ENCODE results near the gene GPS1. TPM values are rescaled to one million over a fixed set of nuclear protein-coding genes. Genes with fewer than 3 reads are reported as not detected.

Gene GPS1
- total and polyA plus RNA-seq, 2 donors from 2014 or later: 99.3 to 149 TPM

DNA sequence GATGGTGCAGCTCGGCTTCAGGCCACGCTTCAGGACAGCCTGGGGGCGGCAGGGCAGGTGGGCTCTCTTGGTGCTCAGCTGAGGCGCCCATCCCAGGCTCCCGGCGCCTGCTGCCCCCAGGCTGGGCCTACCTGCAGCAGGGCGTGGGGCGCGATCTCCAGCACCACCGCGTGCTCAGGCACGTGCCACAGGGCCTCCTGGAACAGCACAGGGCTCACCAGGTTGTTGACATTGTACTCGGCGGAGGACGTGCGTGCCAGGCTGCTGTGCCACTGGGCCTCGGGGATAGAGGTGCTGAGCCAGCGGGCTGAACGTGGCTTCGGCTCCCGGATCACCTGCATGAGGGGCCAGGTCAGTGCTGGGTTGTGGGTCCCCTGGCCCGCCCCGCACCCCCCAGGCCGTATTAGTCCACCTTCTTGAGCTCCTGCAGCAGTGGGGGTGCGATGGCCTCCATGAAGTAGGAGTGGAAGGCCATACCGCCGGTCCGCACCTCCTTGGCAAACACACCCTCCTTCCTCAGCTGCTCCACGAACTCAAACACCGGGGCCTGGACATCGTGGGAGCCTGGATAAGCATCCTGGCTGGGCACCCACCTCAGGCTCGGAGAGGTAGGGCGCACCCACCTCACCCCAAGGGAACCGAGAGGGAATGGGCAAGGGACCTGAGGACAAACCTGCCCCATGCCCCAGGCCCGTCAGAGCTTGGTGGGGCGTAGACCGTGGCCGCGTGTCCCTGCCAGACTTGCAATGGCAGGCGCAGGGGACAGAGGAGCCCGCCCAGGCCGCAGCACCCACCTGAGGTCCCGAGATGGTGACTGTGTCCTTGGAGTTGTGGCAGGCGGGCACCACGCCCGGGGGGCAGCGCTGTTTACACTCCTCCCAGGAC is 37.4 kb downstream of the GPS1 start:
- Histone ChIP-seq H3K9ac (ENCODE audit: low read length in 3 of 3) (no peak overlapping the region), H3K27me3 (ENCODE audit: control insufficient read depth, insufficient read depth, low read length) (no peaks in the 10 kb centered on the region), H3K27ac (ENCODE audit: low read depth in 2 of 2, low read length in 2 of 2) (no peak overlapping the region), H3K36me3 (ENCODE audit: control insufficient read depth in 2 of 3, insufficient read depth in 3 of 3, low read length in 3 of 3) (peaks cover 0 to 10% (median 2%) of the 10 kb centered on the region in 3 donors), H3K9me3 (ENCODE audit: control insufficient read depth in 2 of 3, insufficient read depth in 1 of 3, low read length in 3 of 3) (no peaks in the 10 kb centered on the region), H3K4me1 (ENCODE audit: control insufficient read depth in 2 of 3, insufficient read depth in 2 of 3, low read depth in 1 of 3, low read length in 3 of 3) (no peaks in the 10 kb centered on the region), H3K4me3 (ENCODE audit: low read length in 3 of 3) (no peak overlapping the region)
- peak in 1 of 5 donors; percentile 68 for DNase-seq
- TF ChIP-seq, protein P1, sequence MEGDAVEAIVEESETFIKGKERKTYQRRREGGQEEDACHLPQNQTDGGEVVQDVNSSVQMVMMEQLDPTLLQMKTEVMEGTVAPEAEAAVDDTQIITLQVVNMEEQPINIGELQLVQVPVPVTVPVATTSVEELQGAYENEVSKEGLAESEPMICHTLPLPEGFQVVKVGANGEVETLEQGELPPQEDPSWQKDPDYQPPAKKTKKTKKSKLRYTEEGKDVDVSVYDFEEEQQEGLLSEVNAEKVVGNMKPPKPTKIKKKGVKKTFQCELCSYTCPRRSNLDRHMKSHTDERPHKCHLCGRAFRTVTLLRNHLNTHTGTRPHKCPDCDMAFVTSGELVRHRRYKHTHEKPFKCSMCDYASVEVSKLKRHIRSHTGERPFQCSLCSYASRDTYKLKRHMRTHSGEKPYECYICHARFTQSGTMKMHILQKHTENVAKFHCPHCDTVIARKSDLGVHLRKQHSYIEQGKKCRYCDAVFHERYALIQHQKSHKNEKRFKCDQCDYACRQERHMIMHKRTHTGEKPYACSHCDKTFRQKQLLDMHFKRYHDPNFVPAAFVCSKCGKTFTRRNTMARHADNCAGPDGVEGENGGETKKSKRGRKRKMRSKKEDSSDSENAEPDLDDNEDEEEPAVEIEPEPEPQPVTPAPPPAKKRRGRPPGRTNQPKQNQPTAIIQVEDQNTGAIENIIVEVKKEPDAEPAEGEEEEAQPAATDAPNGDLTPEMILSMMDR (IDR thresholded peaks at IDR 0.05; ENCODE audit: borderline replicate concordance, extremely low read depth, insufficient read depth): no peak
- no peak for FAIRE-seq
- intact Hi-C loops (cut with DNase I): no loop called here

DNA sequence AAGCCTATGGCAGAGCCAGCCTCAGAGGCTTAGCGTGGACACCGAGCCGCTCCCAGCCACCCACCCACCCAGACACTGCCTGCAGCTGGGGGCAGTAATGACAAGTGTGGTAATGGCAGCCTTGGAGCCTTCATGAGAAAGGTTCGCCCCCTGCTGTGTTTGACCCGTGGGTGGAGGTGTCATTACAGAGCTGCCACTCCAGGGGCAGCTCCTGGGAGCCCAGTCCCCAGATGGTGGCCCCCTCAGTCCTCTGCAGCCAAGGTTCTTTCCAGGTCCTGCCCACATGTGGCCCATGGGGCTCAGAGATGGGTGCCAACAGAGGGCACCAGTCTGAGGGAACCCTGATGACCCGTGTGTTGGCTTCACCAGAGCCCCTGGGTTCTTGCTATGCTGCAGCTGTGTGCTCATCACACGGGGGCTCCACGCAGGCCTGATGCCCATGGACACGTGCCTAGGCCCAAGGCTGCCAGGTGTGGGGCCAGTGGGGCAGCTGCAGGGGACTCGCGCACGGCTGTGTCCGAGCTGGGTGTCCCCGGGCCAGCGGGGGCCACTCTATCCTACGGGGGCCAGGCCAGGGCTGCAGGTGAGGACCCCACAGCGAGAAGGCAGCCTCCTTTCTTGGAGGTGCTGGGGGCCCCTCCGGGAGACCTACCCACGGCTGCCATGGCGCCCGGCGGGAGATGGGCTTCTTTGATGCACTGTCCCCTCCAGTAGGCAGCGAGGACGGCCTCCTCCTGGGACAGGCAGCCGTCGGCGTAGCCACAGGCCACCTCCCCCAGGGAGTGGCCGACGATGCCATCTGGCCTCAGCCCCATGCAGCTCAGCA is 38.2 kb downstream of the GPS1 start:
- Histone ChIP-seq H3K27ac (ENCODE audit: low read depth in 2 of 2, low read length in 2 of 2) (no peak overlapping the region), H3K9me3 (ENCODE audit: control insufficient read depth in 2 of 3, insufficient read depth in 1 of 3, low read length in 3 of 3) (no peaks in the 10 kb centered on the region), H3K4me3 (ENCODE audit: low read length in 3 of 3) (no peak overlapping the region), H3K4me1 (ENCODE audit: control insufficient read depth in 2 of 3, insufficient read depth in 2 of 3, low read depth in 1 of 3, low read length in 3 of 3) (no peaks in the 10 kb centered on the region), H3K9ac (ENCODE audit: low read length in 3 of 3) (no peak overlapping the region), H3K36me3 (ENCODE audit: control insufficient read depth in 2 of 3, insufficient read depth in 3 of 3, low read length in 3 of 3) (peaks cover 0 to 7% (median 2%) of the 10 kb centered on the region in 3 donors), H3K27me3 (ENCODE audit: control insufficient read depth, insufficient read depth, low read length) (no peaks in the 10 kb centered on the region)
- FAIRE-seq: no peak
- intact Hi-C loops (cut with DNase I): no loop called here
- DNase-seq: peak in 1 of 5 donors; percentile 68
- TF ChIP-seq, protein P1 (IDR thresholded peaks at IDR 0.05; ENCODE audit: borderline replicate concordance, extremely low read depth, insufficient read depth): no peak

GRCh38 chr17:82090549-82091263 is 39.0 kb downstream of the GPS1 start:
- no peak for FAIRE-seq
- Histone ChIP-seq H3K4me3 (ENCODE audit: low read length in 3 of 3) (no peak overlapping the region), H3K36me3 (ENCODE audit: control insufficient read depth in 2 of 3, insufficient read depth in 3 of 3, low read length in 3 of 3) (peaks cover 0 to 14% (median 4%) of the 10 kb centered on the region in 3 donors), H3K9ac (ENCODE audit: low read length in 3 of 3) (no peak overlapping the region), H3K4me1 (ENCODE audit: control insufficient read depth in 2 of 3, insufficient read depth in 2 of 3, low read depth in 1 of 3, low read length in 3 of 3) (no peaks in the 10 kb centered on the region), H3K9me3 (ENCODE audit: control insufficient read depth in 2 of 3, insufficient read depth in 1 of 3, low read length in 3 of 3) (no peaks in the 10 kb centered on the region), H3K27ac (ENCODE audit: low read depth in 2 of 2, low read length in 2 of 2) (no peak overlapping the region), H3K27me3 (ENCODE audit: control insufficient read depth, insufficient read depth, low read length) (no peaks in the 10 kb centered on the region)
- DNase-seq: peak in 1 of 5 donors; percentile 65
- intact Hi-C loops (cut with DNase I): no loop called here
- TF ChIP-seq, protein P1 (IDR thresholded peaks at IDR 0.05; ENCODE audit: borderline replicate concordance, extremely low read depth, insufficient read depth): no peak

Measured in kidney (tissue), 14 donors.